Cardiac muscle cell (in vitro differentiated cells and primary cell): ENCODE results near the gene TTC13. TPM values are rescaled to one million over a fixed set of nuclear protein-coding genes. Genes with fewer than 3 reads are reported as not detected.

Source experiments
- DNase-seq, 2 donors: peaks; one replicate each; pipeline versions ENCODE4 v3.0.0 to v3.0.0-alpha.2; 2010 to 2017; ENCODE audit warnings: low read depth in 1 of 2, low spot score in 1 of 2
- H3K27ac ChIP-seq: fragments of 200-600 bp; sonication (generic); 2 replicates; pipeline ENCODE4 v1.5.1; 2016
- H3K27me3 ChIP-seq: fragments of 200-600 bp; sonication (generic); 2 replicates; pipeline ENCODE4 v1.6.0; 2016; ENCODE audit warnings: control low read depth
- H3K36me3 ChIP-seq: fragments of 200-600 bp; sonication (generic); 2 replicates; pipeline ENCODE4 v1.5.1; 2016; ENCODE audit warnings: control low read depth
- H3K4me1 ChIP-seq: fragments of 200-600 bp; sonication (generic); 2 replicates; pipeline ENCODE4 v1.8.1; 2017; ENCODE audit warnings: low read depth, mild to moderate bottlenecking, mixed run types
- H3K4me3 ChIP-seq: fragments of 200-600 bp; sonication (generic); 2 replicates; pipeline ENCODE4 v1.5.1; 2016; ENCODE audit warnings: mild to moderate bottlenecking
- H3K9me3 ChIP-seq: fragments of 200-600 bp; sonication (generic); 2 replicates; pipeline ENCODE4 v1.5.1; 2017; ENCODE audit warnings: low read depth, mild to moderate bottlenecking, control low read depth
- CTCF ChIP-seq: IDR thresholded peaks from 2 replicates; pipeline ENCODE4 v1.5.1; 2012; ENCODE audit warnings: low read depth, mild to moderate bottlenecking, low read length
- polyA plus RNA-seq: library from polyadenylated mRNA; unstranded; fragments of >200 nt; fragmentation: Nextera tagmentation; extraction: Ambion mirVana; gene quantifications from 2 replicates; pipeline ENCODE4 v1.2.1, GENCODE V29; 2016
- total RNA-seq: library from RNA; depleted of rRNA; stranded (reverse); fragments of >200 nt; gene quantifications from 2 replicates; pipeline ENCODE4 v1.2.3, GENCODE V29; 2016

Gene TTC13
- total and polyA plus RNA-seq, 2 experiments from 2014 or later = 7.1 to 9.1 TPM

- DNase-seq = peak in 1 of 2 donors; percentile 72
- no peak for TF ChIP-seq CTCF
- H3K9me3 ChIP-seq = no peaks in the 10 kb centered on the region
- H3K4me3 ChIP-seq = peak overlapping the region; percentile 98
- H3K27ac ChIP-seq = peak overlapping the region; percentile 97
- peaks cover 26% of the 10 kb centered on the region for H3K4me1 ChIP-seq
- H3K36me3 ChIP-seq = no peaks in the 10 kb centered on the region
- no peaks in the 10 kb centered on the region for H3K27me3 ChIP-seq
These were observed 109.2 kb downstream of the TTC13 start for GRCh38 chr1:230869500-230869899.

GRCh38 chr1:230868736-230869385 lies 109.8 kb downstream of the TTC13 start:
- Histone ChIP-seq H3K36me3 (no peaks in the 10 kb centered on the region), H3K4me3 (peak overlapping the region; percentile 98), H3K4me1 (peaks cover 29% of the 10 kb centered on the region), H3K27me3 (no peaks in the 10 kb centered on the region), H3K27ac (peak overlapping the region; percentile 97), H3K9me3 (no peaks in the 10 kb centered on the region)
- peak; percentile 50 to 84 for DNase-seq
- TF ChIP-seq CTCF = no peak

DNA sequence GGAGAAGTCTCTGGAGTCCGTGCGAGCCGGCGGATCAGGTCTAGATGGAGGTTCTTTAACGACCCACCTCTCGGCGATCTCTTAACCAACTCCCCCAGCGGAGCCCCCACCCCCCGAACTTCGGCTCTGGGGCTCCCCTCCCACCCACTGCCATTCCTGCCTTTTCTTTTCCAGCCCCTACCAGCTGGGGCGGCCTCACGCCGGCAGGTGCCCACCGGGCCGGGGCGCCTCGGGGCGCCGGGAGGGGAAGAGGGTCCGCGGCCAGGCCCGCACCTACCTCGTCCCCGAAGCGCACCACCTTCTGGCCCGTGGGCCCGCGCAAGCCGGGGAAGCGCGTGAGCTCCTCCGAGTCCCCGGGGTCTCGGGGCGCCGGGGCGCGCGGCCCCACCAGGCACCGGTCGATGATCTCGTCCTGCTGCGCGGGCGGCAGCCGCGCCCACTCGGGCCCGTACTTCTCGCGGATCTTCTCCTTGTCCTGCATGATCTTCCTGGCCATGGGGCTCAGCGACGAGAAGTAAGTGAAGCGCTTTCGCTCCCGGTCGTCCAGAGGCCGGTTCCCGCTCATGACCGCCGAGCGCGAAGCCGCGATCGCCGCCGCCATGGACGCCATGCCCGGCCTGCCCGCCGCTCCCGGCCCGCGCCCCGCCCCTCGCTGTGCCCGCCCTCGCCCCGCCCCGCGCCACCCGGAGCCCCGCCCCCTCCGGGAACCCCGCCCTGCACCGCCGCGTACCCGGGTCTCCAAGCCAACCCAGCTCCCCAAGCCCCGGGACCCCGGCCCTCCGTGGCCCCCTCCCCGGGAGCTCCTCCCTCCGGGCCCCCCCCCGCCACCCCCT lies 110.5 kb downstream of the TTC13 start, which contains the start of gene C1orf198:
Gene C1orf198 (minus strand): TSS at position 619 of the 833 bp plus-strand sequence. CDS start 9 bp downstream, at position 610.
- H3K4me1 ChIP-seq = peaks cover 37% of the 10 kb centered on the region
- TF ChIP-seq CTCF = no peak
- peak within 1 kb of the TSS; percentile 98 for H3K4me3 ChIP-seq
- DNase-seq = peak; percentile 55 to 86
- peak within 1 kb of the TSS; percentile 97 for H3K27ac ChIP-seq
- H3K36me3 ChIP-seq = no peaks in the 10 kb centered on the region
- H3K27me3 ChIP-seq = no peaks in the 10 kb centered on the region
- no peaks in the 10 kb centered on the region for H3K9me3 ChIP-seq

DNA sequence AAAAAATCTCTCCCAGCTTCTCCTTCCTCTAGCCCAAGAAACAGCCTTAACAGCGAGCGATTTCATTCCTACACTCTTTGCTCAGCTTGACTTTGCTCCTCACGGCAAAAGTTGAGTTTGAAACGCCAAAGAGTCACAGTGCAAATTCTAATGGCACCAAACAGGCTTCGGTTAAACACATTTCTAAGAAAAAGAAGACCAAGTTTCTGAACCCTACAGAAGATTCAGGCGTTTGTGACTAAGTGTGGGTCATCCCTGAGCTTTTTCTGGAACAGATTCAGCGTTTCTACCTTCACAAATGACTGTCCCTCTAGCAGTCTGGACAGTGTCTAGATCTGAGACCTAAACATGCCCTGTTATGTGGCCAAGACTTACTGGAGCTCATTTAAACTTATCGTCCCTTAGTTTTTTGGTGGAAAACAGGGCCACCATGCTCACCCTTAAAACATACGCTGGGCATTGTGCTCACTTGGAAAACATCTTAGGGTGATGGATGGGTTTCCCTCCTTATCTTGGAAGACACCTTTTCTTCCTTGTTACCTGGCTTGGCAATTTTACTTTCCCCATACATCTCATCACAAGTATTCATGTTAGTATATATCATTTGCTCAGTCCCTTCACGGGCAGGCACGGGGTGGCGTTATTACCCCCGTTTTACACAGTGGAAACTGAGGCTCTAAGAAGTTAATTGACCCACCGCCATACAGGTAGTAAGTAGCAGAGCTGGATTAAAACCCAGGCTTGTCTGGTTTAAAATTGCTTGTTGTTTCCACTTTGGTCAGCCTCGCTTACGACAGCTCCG lies 111.4 kb downstream of the TTC13 start:
- H3K4me3 ChIP-seq = peak overlapping the region; percentile 98
- H3K27ac ChIP-seq = no peak overlapping the region
- H3K27me3 ChIP-seq = no peaks in the 10 kb centered on the region
- no peaks in the 10 kb centered on the region for H3K36me3 ChIP-seq
- no peaks in the 10 kb centered on the region for H3K9me3 ChIP-seq
- H3K4me1 ChIP-seq = peaks cover 41% of the 10 kb centered on the region
- no peak for DNase-seq
- TF ChIP-seq CTCF = no peak
